GM19397 (cell line): ENCODE data around the gene PRADC1.

Experiments
- ATAC-seq: cut with Tn5 transposase; IDR thresholded peaks from one replicate; pipeline ENCODE4 v1.9.1; 2021; ENCODE audit warnings: mild to moderate bottlenecking, moderate library complexity; ENCODE audit not compliant: unreplicated experiment

Gene PRADC1

GRCh38 chr2:73259276-73259675 lies 26.2 kb upstream of the PRADC1 start:
- ATAC-seq = no peak

- ATAC-seq = no peak
These were observed 25.8 kb upstream of the PRADC1 start for GRCh38 chr2:73258913-73259215.

GRCh38 chr2:73258186-73258912 lies 25.3 kb upstream of the PRADC1 start:
- ATAC-seq = no peak

GRCh38 chr2:73257425-73258125 lies 24.5 kb upstream of the PRADC1 start:
- ATAC-seq = no peak

- no peak for ATAC-seq
These were observed 24.0 kb upstream of the PRADC1 start for GRCh38 chr2:73257021-73257420.

- ATAC-seq = no peak
These were observed 23.5 kb upstream of the PRADC1 start for GRCh38 chr2:73256618-73256922.

- no peak for ATAC-seq
These were observed 23.0 kb upstream of the PRADC1 start for GRCh38 chr2:73255907-73256617.

- ATAC-seq = no peak
These were observed 22.1 kb upstream of the PRADC1 start for GRCh38 chr2:73255007-73255644.

GRCh38 chr2:73254343-73255006 lies 21.4 kb upstream of the PRADC1 start:
- no peak for ATAC-seq

- ATAC-seq = no peak
These were observed 20.9 kb upstream of the PRADC1 start for GRCh38 chr2:73253901-73254300.

GRCh38 chr2:73253400-73253799 lies 20.4 kb upstream of the PRADC1 start:
- no peak for ATAC-seq

GRCh38 chr2:73252238-73253027 lies 19.4 kb upstream of the PRADC1 start:
- ATAC-seq = no peak

GRCh38 chr2:73250872-73251846 lies 18.1 kb upstream of the PRADC1 start:
- no peak for ATAC-seq

GRCh38 chr2:73249636-73250035 lies 16.6 kb upstream of the PRADC1 start:
- ATAC-seq = no peak

GRCh38 chr2:73246850-73247249 lies 13.8 kb upstream of the PRADC1 start:
- ATAC-seq = no peak

- ATAC-seq = no peak
These were observed 11.5 kb upstream of the PRADC1 start for GRCh38 chr2:73244580-73244979.

GRCh38 chr2:73243884-73244570 lies 11.0 kb upstream of the PRADC1 start:
- no peak for ATAC-seq

- ATAC-seq = no peak
These were observed 6.7 kb upstream of the PRADC1 start for GRCh38 chr2:73239776-73240175.

- ATAC-seq = no peak
These were observed 5.9 kb upstream of the PRADC1 start for GRCh38 chr2:73238976-73239375.
